Measurements from ENCODE around the gene MOV10. TPM values are rescaled to one million over a fixed set of nuclear protein-coding genes. Genes with fewer than 3 reads are reported as not detected.

Gene MOV10
- total and polyA plus RNA-seq, 9 of the 15 experiments (the other 6 are each of a cell fraction or from before 2014, with no cell fraction given): 16.7 to 105 (median 49.5) TPM

DNA sequence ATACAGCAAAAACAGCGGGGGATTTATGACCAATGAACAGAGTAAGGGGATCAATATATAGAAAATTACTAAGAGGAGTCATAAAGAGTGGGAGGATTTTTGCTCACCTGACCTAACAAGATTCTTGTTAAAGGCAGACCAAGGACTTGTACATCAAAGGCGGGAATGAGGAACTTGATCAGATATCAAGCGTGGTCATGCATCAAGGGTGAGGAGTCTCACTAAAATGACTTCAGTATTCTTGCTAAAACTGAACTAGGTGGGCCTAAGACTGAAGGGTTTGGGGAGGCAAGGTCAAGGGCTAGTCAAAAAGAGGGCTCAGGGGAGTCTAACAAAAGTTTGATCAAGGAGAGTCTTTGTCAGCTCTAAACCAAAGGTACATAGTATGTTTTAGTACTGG, 2.1 kb downstream of the MOV10 start:
- peak overlapping the region; percentile 71; the same call in 1 of the 2 replicates for H3K4me3 ChIP-seq
- H3K36me3 ChIP-seq (ENCODE audit: control insufficient read depth, insufficient read depth, low read length): peaks cover 28% of the 10 kb centered on the region
- peak overlapping the region in 1 of 2 experiments; percentile 87; a peak in 1 of 4 replicates for H3K9ac ChIP-seq (ENCODE audit: insufficient read depth in 1 of 2, low read depth in 2 of 2, low read length in 2 of 2)
- CTCF ChIA-PET (ENCODE audit: low intra/inter-chr PET ratio): no interaction called here
- peaks cover 18 to 42% of the 10 kb centered on the region in 2 experiments for H3K4me1 ChIP-seq (replicated peaks in 1 of 2; ENCODE audit: control insufficient read depth in 2 of 2, insufficient read depth in 2 of 2, low read length in 2 of 2)
- H4K20me1 ChIP-seq (replicated peaks; ENCODE audit: control insufficient read depth, insufficient read depth, low read length): no peaks in the 10 kb centered on the region
- H3K9me3 ChIP-seq (replicated peaks; ENCODE audit: control insufficient read depth, insufficient read depth, low read depth, low read length): no peaks in the 10 kb centered on the region
- no peaks in the 10 kb centered on the region for H3K27me3 ChIP-seq (ENCODE audit: control insufficient read depth in 2 of 2, insufficient read depth in 2 of 2, low read length in 2 of 2)
- in situ Hi-C loops (cut with MboI): no loop called here
- POLR2A ChIA-PET: interaction anchor here (3.9 to 7.3 kb wide), 3 partner anchors 13 to 20 kb away, joined by 30 to 104 read pairs (median 87); no protein-coding TSS in a partner anchor
- DNase-seq (ENCODE audit: extremely low read depth in 1 of 4, low spot score in 3 of 4) (peak in 2 of 4 experiments; percentile 27 to 61), FAIRE-seq (peak; percentile 46), ATAC-seq (no peak)
- H3K9me1 ChIP-seq (ENCODE audit: control insufficient read depth, insufficient read depth, low read length): no peaks in the 10 kb centered on the region
- no peak overlapping the region; the same call in 1 of the 2 replicates for H2AFZ ChIP-seq (ENCODE audit: low read depth, low read length)
- H3K79me2 ChIP-seq (ENCODE audit: control insufficient read depth, insufficient read depth, low read length): peaks cover 56% of the 10 kb centered on the region
- peak overlapping the region; percentile 85 for H3K4me2 ChIP-seq (ENCODE audit: insufficient read depth, low read length)
- WGBS (ENCODE audit: insufficient coverage, low coverage, missing lambda C conversion rate): 27% methylated on average over 3 of the region's 3 CpGs
- no TSS peak for BruUV-seq (replicated peaks)
- H3K27ac ChIP-seq (ENCODE audit: extremely low read depth, low read depth, low read length): no peak overlapping the region; the same call in 2 of the 3 replicates
- intact Hi-C loops (cut with micrococcal nuclease): no loop called here
- TF ChIP-seq, protein P1, sequence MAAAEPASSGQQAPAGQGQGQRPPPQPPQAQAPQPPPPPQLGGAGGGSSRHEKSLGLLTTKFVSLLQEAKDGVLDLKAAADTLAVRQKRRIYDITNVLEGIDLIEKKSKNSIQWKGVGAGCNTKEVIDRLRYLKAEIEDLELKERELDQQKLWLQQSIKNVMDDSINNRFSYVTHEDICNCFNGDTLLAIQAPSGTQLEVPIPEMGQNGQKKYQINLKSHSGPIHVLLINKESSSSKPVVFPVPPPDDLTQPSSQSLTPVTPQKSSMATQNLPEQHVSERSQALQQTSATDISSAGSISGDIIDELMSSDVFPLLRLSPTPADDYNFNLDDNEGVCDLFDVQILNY (CRISPR knock-in tag; IDR thresholded peaks at IDR 0.05): no peak
- TF ChIP-seq KAT2B (IDR thresholded peaks at IDR 0.05; ENCODE audit: low read depth, low read length) (no peak), FOXP1 (CRISPR knock-in tag; IDR thresholded peaks at IDR 0.05) (no peak), SOX6 (IDR thresholded peaks at IDR 0.05) (0 out of 2 replicates have a peak, but pooled peaks have one; percentile 18), NFE2 (IDR thresholded peaks at IDR 0.05; ENCODE audit: low read depth) (0 out of 2 replicates have a peak, but pooled peaks have one; percentile 1), SMARCA4 (IDR thresholded peaks at IDR 0.05) (0 out of 2 replicates have a peak, but pooled peaks have one; percentile 47), SAP30 (IDR thresholded peaks at IDR 0.05; ENCODE audit: borderline replicate concordance, insufficient read depth, low read depth, low read length, poor library complexity, severe bottlenecking) (no peak), OTX1 (CRISPR knock-in tag; IDR thresholded peaks at IDR 0.05) (no peak), FOS (IDR thresholded peaks at IDR 0.05; ENCODE audit: extremely low read depth, insufficient read length) (no peak), LEF1 (IDR thresholded peaks at IDR 0.05) (peak; percentile 72; the same call in 1 of the 2 replicates), ZNF431 (CRISPR knock-in tag; IDR thresholded peaks at IDR 0.05) (no peak), FOXK1 (CRISPR knock-in tag; IDR thresholded peaks at IDR 0.05; ENCODE audit: borderline replicate concordance) (no peak), BRCA1 (IDR thresholded peaks at IDR 0.05) (no peak), BRCA1 (CRISPR knock-in tag; IDR thresholded peaks at IDR 0.05) (no peak), HDAC3 (IDR thresholded peaks at IDR 0.05; ENCODE audit: borderline replicate concordance, partially characterized antibody) (no peak), ESRRA (IDR thresholded peaks at IDR 0.05; ENCODE audit: borderline replicate concordance, low read depth) (0 out of 2 replicates have a peak, but pooled peaks have one; percentile 23)
- TF ChIP-seq, protein P2, sequence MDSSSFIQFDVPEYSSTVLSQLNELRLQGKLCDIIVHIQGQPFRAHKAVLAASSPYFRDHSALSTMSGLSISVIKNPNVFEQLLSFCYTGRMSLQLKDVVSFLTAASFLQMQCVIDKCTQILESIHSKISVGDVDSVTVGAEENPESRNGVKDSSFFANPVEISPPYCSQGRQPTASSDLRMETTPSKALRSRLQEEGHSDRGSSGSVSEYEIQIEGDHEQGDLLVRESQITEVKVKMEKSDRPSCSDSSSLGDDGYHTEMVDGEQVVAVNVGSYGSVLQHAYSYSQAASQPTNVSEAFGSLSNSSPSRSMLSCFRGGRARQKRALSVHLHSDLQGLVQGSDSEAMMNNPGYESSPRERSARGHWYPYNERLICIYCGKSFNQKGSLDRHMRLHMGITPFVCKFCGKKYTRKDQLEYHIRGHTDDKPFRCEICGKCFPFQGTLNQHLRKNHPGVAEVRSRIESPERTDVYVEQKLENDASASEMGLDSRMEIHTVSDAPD (CRISPR knock-in tag; IDR thresholded peaks at IDR 0.05): no peak
- TF ChIP-seq, protein P3, sequence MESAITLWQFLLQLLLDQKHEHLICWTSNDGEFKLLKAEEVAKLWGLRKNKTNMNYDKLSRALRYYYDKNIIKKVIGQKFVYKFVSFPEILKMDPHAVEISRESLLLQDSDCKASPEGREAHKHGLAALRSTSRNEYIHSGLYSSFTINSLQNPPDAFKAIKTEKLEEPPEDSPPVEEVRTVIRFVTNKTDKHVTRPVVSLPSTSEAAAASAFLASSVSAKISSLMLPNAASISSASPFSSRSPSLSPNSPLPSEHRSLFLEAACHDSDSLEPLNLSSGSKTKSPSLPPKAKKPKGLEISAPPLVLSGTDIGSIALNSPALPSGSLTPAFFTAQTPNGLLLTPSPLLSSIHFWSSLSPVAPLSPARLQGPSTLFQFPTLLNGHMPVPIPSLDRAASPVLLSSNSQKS (CRISPR knock-in tag; IDR thresholded peaks at IDR 0.05): no peak
- TF ChIP-seq, protein P4, sequence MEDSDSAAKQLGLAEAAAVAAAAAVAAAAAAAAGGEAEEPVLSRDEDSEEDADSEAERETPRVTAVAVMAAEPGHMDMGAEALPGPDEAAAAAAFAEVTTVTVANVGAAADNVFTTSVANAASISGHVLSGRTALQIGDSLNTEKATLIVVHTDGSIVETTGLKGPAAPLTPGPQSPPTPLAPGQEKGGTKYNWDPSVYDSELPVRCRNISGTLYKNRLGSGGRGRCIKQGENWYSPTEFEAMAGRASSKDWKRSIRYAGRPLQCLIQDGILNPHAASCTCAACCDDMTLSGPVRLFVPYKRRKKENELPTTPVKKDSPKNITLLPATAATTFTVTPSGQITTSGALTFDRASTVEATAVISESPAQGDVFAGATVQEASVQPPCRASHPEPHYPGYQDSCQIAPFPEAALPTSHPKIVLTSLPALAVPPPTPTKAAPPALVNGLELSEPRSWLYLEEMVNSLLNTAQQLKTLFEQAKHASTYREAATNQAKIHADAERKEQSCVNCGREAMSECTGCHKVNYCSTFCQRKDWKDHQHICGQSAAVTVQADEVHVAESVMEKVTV (CRISPR knock-in tag; IDR thresholded peaks at IDR 0.05): no peak
